ENCODE results near the gene CD81. TPM values are rescaled to one million over a fixed set of nuclear protein-coding genes. Genes with fewer than 3 reads are reported as not detected.
A peak's percentile ranks its signal among the peaks of the same experiment; 100 is the strongest.
"Not testable (repeated sequence)": the region's sequence is repeated elsewhere in the genome, so short reads cannot be mapped to it uniquely, and the experiment has no call there.

The CD81 gene
- total RNA-seq, 5 donors from 2014 or later (not counting 1 experiment from before 2014, with no cell fraction given), result 124 to 213 (median 146) TPM

DNA sequence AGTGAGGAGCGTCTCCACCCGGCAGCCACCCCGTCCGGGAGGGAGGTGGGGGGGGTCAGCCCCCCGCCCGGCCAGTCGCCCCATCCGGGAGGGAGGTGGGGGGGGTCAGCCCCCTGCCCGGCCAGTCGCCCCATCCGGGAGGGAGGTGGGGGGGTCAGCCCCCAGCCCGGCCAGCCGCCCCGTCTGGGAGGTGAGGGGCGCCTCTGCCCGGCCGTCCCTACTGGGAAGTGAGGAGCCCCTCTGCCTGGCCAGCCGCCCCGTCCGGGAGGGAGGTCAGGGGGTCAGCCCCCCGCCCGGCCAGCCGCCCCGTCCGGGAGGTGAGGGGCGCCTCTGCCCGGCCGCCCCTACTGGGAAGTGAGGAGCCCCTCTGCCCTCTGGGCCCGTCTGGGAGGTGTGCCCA is 44.5 kb upstream of the CD81 start:
- H3K4me3 Mint-ChIP-seq; H3K9me3 Mint-ChIP-seq; H3K27ac Mint-ChIP-seq; H3K9me3 ChIP-seq; H3K4me3 ChIP-seq (ENCODE audit: control insufficient read depth in 1 of 2, extremely low read depth in 1 of 2, low read length in 1 of 2); POLR2A ChIA-PET; ATAC-seq (replicated peaks in 1 of 4); H3K36me3 ChIP-seq (ENCODE audit: control insufficient read depth in 2 of 2, extremely low read depth in 1 of 2, insufficient read depth in 1 of 2, low read length in 1 of 2); H3K4me1 ChIP-seq (ENCODE audit: control insufficient read depth in 1 of 2, extremely low read depth in 1 of 2, insufficient read depth in 2 of 2, low read length in 2 of 2); H3K4me1 Mint-ChIP-seq; H3K27ac ChIP-seq (ENCODE audit: low read length); DNase-seq; H3K36me3 Mint-ChIP-seq; CTCF ChIA-PET: not testable (repeated sequence)
- peaks cover 38 to 45% of the 10 kb centered on the region in 2 donors for H3K27me3 Mint-ChIP-seq
- peaks cover 0 to 33% of the 10 kb centered on the region in 2 experiments for H3K27me3 ChIP-seq (replicated peaks in 1 of 2; ENCODE audit: control insufficient read depth in 2 of 2, extremely low read depth in 1 of 2, insufficient read depth in 2 of 2, low read length in 1 of 2)
- no CpG with 5 or more reads among the region's 29 CpGs for WGBS (ENCODE audit: insufficient coverage)

DNA sequence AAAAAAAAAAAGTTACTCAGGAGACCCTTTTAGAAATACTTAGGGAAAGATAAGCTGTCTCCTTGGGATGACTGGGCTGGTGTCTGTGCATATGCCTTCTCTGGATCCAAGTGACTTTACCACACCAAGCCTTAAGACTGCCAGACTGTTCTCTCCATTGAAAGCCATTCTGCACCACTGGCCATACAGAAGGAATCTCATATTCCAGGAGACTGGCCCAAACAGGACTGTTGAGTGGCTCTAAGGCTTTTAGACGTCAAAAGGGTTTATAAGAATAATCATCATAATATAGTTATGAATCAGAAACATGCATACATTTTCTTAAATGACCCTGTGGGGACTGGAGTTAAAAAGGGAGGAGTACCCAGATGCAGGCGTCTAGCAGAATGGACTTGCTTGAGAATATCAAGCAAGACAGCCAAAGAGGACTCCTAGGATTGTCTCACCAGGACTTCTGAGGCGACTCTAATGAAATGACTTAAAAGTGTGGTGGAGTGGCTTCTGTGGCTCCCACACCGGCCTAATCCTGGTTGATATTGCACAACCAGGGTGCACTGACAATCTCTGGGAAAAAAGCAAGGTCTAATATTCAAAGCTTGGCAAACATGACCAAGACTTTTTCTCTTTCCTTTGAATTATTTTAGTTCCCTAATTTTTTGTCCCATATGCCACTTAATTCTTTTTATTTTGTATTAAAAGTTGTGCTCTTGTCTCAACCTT is 43.5 kb upstream of the CD81 start:
- ATAC-seq (replicated peaks in 1 of 4); H3K4me3 Mint-ChIP-seq; H3K27ac Mint-ChIP-seq; H3K4me1 Mint-ChIP-seq; H3K27ac ChIP-seq (ENCODE audit: low read length); H3K4me1 ChIP-seq (ENCODE audit: control insufficient read depth in 1 of 2, extremely low read depth in 1 of 2, insufficient read depth in 2 of 2, low read length in 2 of 2); POLR2A ChIA-PET; H3K36me3 ChIP-seq (ENCODE audit: control insufficient read depth in 2 of 2, extremely low read depth in 1 of 2, insufficient read depth in 1 of 2, low read length in 1 of 2); H3K9me3 Mint-ChIP-seq; H3K4me3 ChIP-seq (ENCODE audit: control insufficient read depth in 1 of 2, extremely low read depth in 1 of 2, low read length in 1 of 2); H3K36me3 Mint-ChIP-seq; DNase-seq; CTCF ChIA-PET; H3K9me3 ChIP-seq: not testable (repeated sequence)
- no CpG with 5 or more reads among the region's 4 CpGs for WGBS (ENCODE audit: insufficient coverage)
- peaks cover 33 to 36% of the 10 kb centered on the region in 2 donors for H3K27me3 Mint-ChIP-seq
- peaks cover 0 to 26% of the 10 kb centered on the region in 2 experiments for H3K27me3 ChIP-seq (replicated peaks in 1 of 2; ENCODE audit: control insufficient read depth in 2 of 2, extremely low read depth in 1 of 2, insufficient read depth in 2 of 2, low read length in 1 of 2)

DNA sequence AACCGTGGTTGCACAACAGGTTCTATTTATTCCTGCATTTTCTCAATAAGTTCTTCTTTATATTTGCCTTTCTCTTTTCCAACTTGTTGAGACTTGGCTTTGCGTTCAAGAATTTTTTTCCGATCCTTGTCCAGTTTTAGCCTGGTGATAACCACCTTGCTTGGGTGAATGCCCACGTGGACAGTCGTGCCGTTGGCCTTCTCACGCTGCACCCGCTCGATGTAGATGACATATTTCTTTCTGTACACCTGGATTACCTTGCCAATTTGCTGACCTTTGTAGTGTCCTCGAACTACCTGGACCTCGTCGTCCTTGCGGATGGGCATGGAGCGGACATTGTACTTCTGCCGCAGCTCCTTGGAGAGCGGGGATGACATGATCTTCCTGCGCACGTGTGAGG is 41.8 kb upstream of the CD81 start:
- H3K4me1 ChIP-seq (ENCODE audit: control insufficient read depth in 1 of 2, extremely low read depth in 1 of 2, insufficient read depth in 2 of 2, low read length in 2 of 2); H3K27ac ChIP-seq (ENCODE audit: low read length); DNase-seq; H3K9me3 ChIP-seq; H3K9me3 Mint-ChIP-seq; H3K4me3 Mint-ChIP-seq; ATAC-seq (replicated peaks in 1 of 4); H3K4me1 Mint-ChIP-seq; H3K27ac Mint-ChIP-seq; H3K4me3 ChIP-seq (ENCODE audit: control insufficient read depth in 1 of 2, extremely low read depth in 1 of 2, low read length in 1 of 2); H3K36me3 Mint-ChIP-seq; CTCF ChIA-PET; H3K36me3 ChIP-seq (ENCODE audit: control insufficient read depth in 2 of 2, extremely low read depth in 1 of 2, insufficient read depth in 1 of 2, low read length in 1 of 2); POLR2A ChIA-PET: not testable (repeated sequence)
- 90% methylated on average over 13 of the region's 18 CpGs for WGBS (ENCODE audit: insufficient coverage)
- H3K27me3 ChIP-seq (replicated peaks in 1 of 2; ENCODE audit: control insufficient read depth in 2 of 2, extremely low read depth in 1 of 2, insufficient read depth in 2 of 2, low read length in 1 of 2), result peaks cover 0 to 13% of the 10 kb centered on the region in 2 experiments
- H3K27me3 Mint-ChIP-seq, result peaks cover 27 to 33% of the 10 kb centered on the region in 2 donors

DNA sequence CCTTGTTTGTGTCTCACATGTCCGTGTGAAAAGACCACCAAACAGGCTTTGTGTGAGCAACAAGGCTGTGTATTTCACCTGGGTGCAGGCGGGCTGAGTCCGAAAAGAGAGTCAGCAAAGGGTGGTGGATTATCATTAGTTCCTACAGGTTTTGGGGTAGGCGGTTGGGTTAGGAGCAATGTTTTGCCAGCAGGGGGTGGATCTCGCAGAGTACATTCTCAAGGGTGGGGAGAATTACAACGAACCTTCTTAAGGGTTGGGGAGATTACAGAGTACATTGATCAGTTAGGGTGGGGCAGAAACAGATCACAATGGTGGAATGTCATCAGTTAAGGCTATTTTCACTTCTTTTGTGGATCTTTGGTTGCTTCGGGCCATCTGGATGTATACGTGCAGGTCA is 38.4 kb upstream of the CD81 start:
- H3K27ac Mint-ChIP-seq; H3K36me3 Mint-ChIP-seq; H3K27ac ChIP-seq (ENCODE audit: low read length); H3K4me1 Mint-ChIP-seq; H3K36me3 ChIP-seq (ENCODE audit: control insufficient read depth in 2 of 2, extremely low read depth in 1 of 2, insufficient read depth in 1 of 2, low read length in 1 of 2); H3K4me3 Mint-ChIP-seq; POLR2A ChIA-PET; CTCF ChIA-PET; H3K9me3 ChIP-seq; H3K9me3 Mint-ChIP-seq; ATAC-seq (replicated peaks in 1 of 4); H3K27me3 ChIP-seq (replicated peaks in 1 of 2; ENCODE audit: control insufficient read depth in 2 of 2, extremely low read depth in 1 of 2, insufficient read depth in 2 of 2, low read length in 1 of 2); H3K4me3 ChIP-seq (ENCODE audit: control insufficient read depth in 1 of 2, extremely low read depth in 1 of 2, low read length in 1 of 2); H3K4me1 ChIP-seq (ENCODE audit: control insufficient read depth in 1 of 2, extremely low read depth in 1 of 2, insufficient read depth in 2 of 2, low read length in 2 of 2): not testable (repeated sequence)
- H3K27me3 Mint-ChIP-seq, result peaks cover 16 to 25% of the 10 kb centered on the region in 2 donors
- WGBS (ENCODE audit: insufficient coverage), result 67% methylated on average over 8 of the region's 8 CpGs
- peak in 1 of 35 experiments; percentile 19 for DNase-seq

DNA sequence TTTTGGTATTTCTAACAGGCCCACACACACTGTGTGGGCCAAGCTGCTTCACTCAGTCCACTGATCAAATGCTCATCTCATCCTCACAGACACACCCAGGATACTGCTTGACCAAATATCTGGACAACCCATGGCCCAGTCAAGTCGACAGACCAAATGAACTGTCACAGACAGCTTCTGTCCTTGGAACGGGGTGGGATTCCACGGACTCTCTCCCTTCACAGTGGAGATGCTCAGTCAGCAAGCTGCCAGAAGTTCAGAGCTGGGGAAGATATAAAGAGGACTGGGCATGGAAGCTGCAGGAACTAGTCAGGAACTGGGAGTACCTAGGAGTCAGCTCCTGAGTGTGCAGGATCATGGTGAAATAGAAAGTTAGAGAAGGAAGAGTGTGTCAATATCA is 34.6 kb upstream of the CD81 start:
- no CpG with 5 or more reads among the region's 3 CpGs for WGBS (ENCODE audit: insufficient coverage)
- Histone ChIP-seq H3K4me3 (ENCODE audit: control insufficient read depth in 1 of 2, extremely low read depth in 1 of 2, low read length in 1 of 2) (no peak overlapping the region), H3K9me3 (no peaks in the 10 kb centered on the region), H3K4me1 (ENCODE audit: control insufficient read depth in 1 of 2, extremely low read depth in 1 of 2, insufficient read depth in 2 of 2, low read length in 2 of 2) (no peaks in the 10 kb centered on the region), H3K36me3 (ENCODE audit: control insufficient read depth in 2 of 2, extremely low read depth in 1 of 2, insufficient read depth in 1 of 2, low read length in 1 of 2) (no peaks in the 10 kb centered on the region), H3K27ac (ENCODE audit: low read length) (no peak overlapping the region), H3K27me3 (replicated peaks in 1 of 2; ENCODE audit: control insufficient read depth in 2 of 2, extremely low read depth in 1 of 2, insufficient read depth in 2 of 2, low read length in 1 of 2) (no peaks in the 10 kb centered on the region)
- POLR2A ChIA-PET, result no interaction called here
- ATAC-seq (replicated peaks in 1 of 4) (no peak), DNase-seq (no peak)
- CTCF ChIA-PET, result no interaction called here
- no peak overlapping the region for H3K4me3 Mint-ChIP-seq
- H3K36me3 Mint-ChIP-seq, result peaks cover 6% of the 10 kb centered on the region
- H3K9me3 Mint-ChIP-seq, result peaks cover 0 to 11% (median 0%) of the 10 kb centered on the region in 3 donors
- no peaks in the 10 kb centered on the region for H3K4me1 Mint-ChIP-seq
- H3K27me3 Mint-ChIP-seq, result peaks cover 0 to 5% of the 10 kb centered on the region in 2 donors
- H3K27ac Mint-ChIP-seq, result no peak overlapping the region

DNA sequence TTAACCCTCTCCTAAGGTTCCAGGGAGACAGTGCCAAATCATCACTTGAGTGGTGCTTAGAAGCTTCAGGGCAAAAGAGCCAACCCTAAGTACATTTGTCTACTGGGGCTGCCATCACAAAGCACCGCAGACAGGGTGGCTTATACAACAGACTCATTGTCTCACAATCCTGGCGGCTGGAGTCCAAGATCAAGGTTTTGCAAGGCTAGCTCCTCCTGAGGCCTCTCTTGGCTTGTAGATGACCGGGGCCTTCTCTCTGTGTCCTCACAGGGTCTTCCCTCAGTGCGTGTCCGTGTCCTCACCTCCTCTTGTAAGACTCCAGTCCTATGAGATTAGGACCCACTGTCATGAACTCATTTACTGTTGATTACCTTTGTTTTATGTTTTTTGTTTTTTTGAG is 34.1 kb upstream of the CD81 start:
- H3K36me3 ChIP-seq (ENCODE audit: control insufficient read depth in 2 of 2, extremely low read depth in 1 of 2, insufficient read depth in 1 of 2, low read length in 1 of 2), result no peaks in the 10 kb centered on the region
- H3K36me3 Mint-ChIP-seq, result peaks cover 6% of the 10 kb centered on the region
- ATAC-seq (replicated peaks in 1 of 4) (no peak), DNase-seq (no peak)
- no peak overlapping the region for H3K4me3 ChIP-seq (ENCODE audit: control insufficient read depth in 1 of 2, extremely low read depth in 1 of 2, low read length in 1 of 2)
- CTCF ChIA-PET, result no interaction called here
- H3K4me1 Mint-ChIP-seq, result no peaks in the 10 kb centered on the region
- no peaks in the 10 kb centered on the region for H3K27me3 ChIP-seq (replicated peaks in 1 of 2; ENCODE audit: control insufficient read depth in 2 of 2, extremely low read depth in 1 of 2, insufficient read depth in 2 of 2, low read length in 1 of 2)
- POLR2A ChIA-PET, result no interaction called here
- no peaks in the 10 kb centered on the region for H3K4me1 ChIP-seq (ENCODE audit: control insufficient read depth in 1 of 2, extremely low read depth in 1 of 2, insufficient read depth in 2 of 2, low read length in 2 of 2)
- 95% methylated on average over 2 of the region's 5 CpGs for WGBS (ENCODE audit: insufficient coverage)
- H3K9me3 Mint-ChIP-seq, result peaks cover 0 to 11% (median 0%) of the 10 kb centered on the region in 3 donors
- H3K27ac Mint-ChIP-seq, result no peak overlapping the region
- H3K9me3 ChIP-seq, result no peaks in the 10 kb centered on the region
- no peak overlapping the region for H3K27ac ChIP-seq (ENCODE audit: low read length)
- H3K4me3 Mint-ChIP-seq, result no peak overlapping the region
- peaks cover 0 to 5% of the 10 kb centered on the region in 2 donors for H3K27me3 Mint-ChIP-seq

- Histone ChIP-seq H3K4me3 (ENCODE audit: control insufficient read depth in 1 of 2, extremely low read depth in 1 of 2, low read length in 1 of 2) (no peak overlapping the region), H3K27ac (ENCODE audit: low read length) (no peak overlapping the region), H3K27me3 (replicated peaks in 1 of 2; ENCODE audit: control insufficient read depth in 2 of 2, extremely low read depth in 1 of 2, insufficient read depth in 2 of 2, low read length in 1 of 2) (no peaks in the 10 kb centered on the region), H3K9me3 (no peaks in the 10 kb centered on the region), H3K4me1 (ENCODE audit: control insufficient read depth in 1 of 2, extremely low read depth in 1 of 2, insufficient read depth in 2 of 2, low read length in 2 of 2) (no peaks in the 10 kb centered on the region), H3K36me3 (ENCODE audit: control insufficient read depth in 2 of 2, extremely low read depth in 1 of 2, insufficient read depth in 1 of 2, low read length in 1 of 2) (no peaks in the 10 kb centered on the region)
- no peak for DNase-seq
- ATAC-seq (replicated peaks in 1 of 4), result no peak
- H3K27me3 Mint-ChIP-seq, result peaks cover 0 to 5% of the 10 kb centered on the region in 2 donors
- peaks cover 6% of the 10 kb centered on the region for H3K36me3 Mint-ChIP-seq
- no peak overlapping the region for H3K27ac Mint-ChIP-seq
- ChIA-PET CTCF (no interaction called here), POLR2A (no interaction called here)
- H3K4me1 Mint-ChIP-seq, result no peaks in the 10 kb centered on the region
- WGBS (ENCODE audit: insufficient coverage), result 60% methylated on average over 1 of the region's 4 CpGs
- peaks cover 0 to 11% (median 2%) of the 10 kb centered on the region in 3 donors for H3K9me3 Mint-ChIP-seq
- no peak overlapping the region for H3K4me3 Mint-ChIP-seq
Measured at GRCh38 chr11:2343502-2343901, 33.6 kb upstream of the CD81 start.
